Testis (tissue), 3 donors: ENCODE data around the gene SPINT3. TPM values are rescaled to one million over a fixed set of nuclear protein-coding genes. Genes with fewer than 3 reads are reported as not detected.
A peak's percentile ranks its signal among the peaks of the same experiment; 100 is the strongest.

Source experiments
- DNase-seq: peaks from one replicate; pipeline ENCODE4 v3.0.0-alpha.2; 2019
- H3K27ac ChIP-seq, 2 donors: fragments of 200-600 bp; sonication (generic); one replicate each; pipeline ENCODE4 v1.5.1; 2019
- H3K27me3 ChIP-seq: fragments of 200-600 bp; sonication (generic); one replicate; pipeline ENCODE4 v1.5.1; 2019
- H3K36me3 ChIP-seq: fragments of 200-600 bp; sonication (generic); one replicate; pipeline ENCODE4 v1.5.1; 2017; ENCODE audit warnings: low read depth; ENCODE audit errors: missing control alignments
- H3K4me1 ChIP-seq: fragments of 200-600 bp; sonication (generic); one replicate; pipeline ENCODE4 v1.5.1; 2019
- H3K4me3 ChIP-seq, 2 donors: fragments of 200-600 bp; sonication (generic); one replicate each; pipeline ENCODE4 v1.5.1; 2017 to 2019
- H3K9me3 ChIP-seq: fragments of 200-600 bp; sonication (generic); one replicate; pipeline ENCODE4 v1.5.1; 2017
- POLR2A ChIP-seq: fragments of 450-650 bp; IDR thresholded peaks from one replicate; pipeline ENCODE4 v1.6.1; 2017; ENCODE audit warnings: antibody characterized with exemption, mild to moderate bottlenecking, moderate library complexity
- WGBS, 2 donors: methylation state at CpG; one replicate each; pipeline ENCODE4 v1.1.5; 2018; 5-methylcytosine and 5-hydroxymethylcytosine counted together
- intact Hi-C: fragments of 100-400 bp; cut with DNase I; formaldehyde crosslinking; loops from one replicate; pipeline ENCODE4 v1.15.1; 2023; ENCODE audit warnings: low total_unique reads
- polyA plus RNA-seq: library from polyadenylated mRNA; stranded (reverse); fragments of 350-450 nt; fragmentation: Illumina TruSeq; extraction: RNeasy Lipid Tissue Mini Kit (QIAGEN cat#74804); gene quantifications from one replicate; pipeline ENCODE4 v1.2.3, GENCODE V29; 2014; ENCODE audit warnings: low read depth, low replicate concordance; ENCODE audit not compliant: insufficient read depth
- total RNA-seq, 2 donors: library from RNA; depleted of rRNA; stranded (reverse); fragments of >200 nt; gene quantifications; one replicate each; pipeline ENCODE4 v1.2.3, GENCODE V29; 2016
- TF ChIP-seq, protein P1 (sequence below), 3 experiments: fragments of 450-650 bp in 2 of 3; fragments of 200-600 bp in 1 of 3; sonication (generic) in 1 of 3; IDR thresholded peaks; one replicate each; pipeline ENCODE4 v1.5.1; 2016 to 2019; ENCODE audit warnings: antibody characterized with exemption in 3 of 3, mild to moderate bottlenecking in 2 of 3, moderate library complexity in 1 of 3

The SPINT3 gene
- total and polyA plus RNA-seq, 3 donors from 2014 or later, result not detected

DNA sequence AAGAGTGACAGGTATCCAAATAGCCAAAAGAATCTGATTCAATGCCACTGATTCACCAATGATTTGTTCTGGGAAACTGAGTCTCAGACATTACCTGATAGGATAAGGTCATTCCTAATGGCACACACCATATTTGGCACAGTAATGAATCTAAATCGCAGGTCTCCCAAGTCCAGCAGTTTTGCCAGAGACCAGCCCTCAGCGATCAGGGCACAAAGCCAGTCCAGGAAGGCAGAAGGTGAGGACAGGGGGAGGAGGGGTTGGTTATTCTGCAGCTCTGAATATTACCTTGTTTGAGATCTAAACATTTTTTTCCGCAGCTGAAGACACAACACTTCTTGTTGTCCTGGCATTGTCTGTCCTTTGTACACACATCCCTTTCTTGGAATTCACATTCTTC is 29.9 kb upstream of the SPINT3 start:
- Histone ChIP-seq H3K27ac (peak overlapping the region; percentile 11 to 67), H3K9me3 (no peaks in the 10 kb centered on the region), H3K27me3 (no peaks in the 10 kb centered on the region), H3K36me3 (no peaks in the 10 kb centered on the region), H3K4me1 (peaks cover 5% of the 10 kb centered on the region), H3K4me3 (no peak overlapping the region)
- intact Hi-C loops, result no loop called here
- DNase-seq, result no peak
- TF ChIP-seq, protein P1, sequence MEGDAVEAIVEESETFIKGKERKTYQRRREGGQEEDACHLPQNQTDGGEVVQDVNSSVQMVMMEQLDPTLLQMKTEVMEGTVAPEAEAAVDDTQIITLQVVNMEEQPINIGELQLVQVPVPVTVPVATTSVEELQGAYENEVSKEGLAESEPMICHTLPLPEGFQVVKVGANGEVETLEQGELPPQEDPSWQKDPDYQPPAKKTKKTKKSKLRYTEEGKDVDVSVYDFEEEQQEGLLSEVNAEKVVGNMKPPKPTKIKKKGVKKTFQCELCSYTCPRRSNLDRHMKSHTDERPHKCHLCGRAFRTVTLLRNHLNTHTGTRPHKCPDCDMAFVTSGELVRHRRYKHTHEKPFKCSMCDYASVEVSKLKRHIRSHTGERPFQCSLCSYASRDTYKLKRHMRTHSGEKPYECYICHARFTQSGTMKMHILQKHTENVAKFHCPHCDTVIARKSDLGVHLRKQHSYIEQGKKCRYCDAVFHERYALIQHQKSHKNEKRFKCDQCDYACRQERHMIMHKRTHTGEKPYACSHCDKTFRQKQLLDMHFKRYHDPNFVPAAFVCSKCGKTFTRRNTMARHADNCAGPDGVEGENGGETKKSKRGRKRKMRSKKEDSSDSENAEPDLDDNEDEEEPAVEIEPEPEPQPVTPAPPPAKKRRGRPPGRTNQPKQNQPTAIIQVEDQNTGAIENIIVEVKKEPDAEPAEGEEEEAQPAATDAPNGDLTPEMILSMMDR (IDR thresholded peaks at IDR 0.05), result no peak
- no peak for TF ChIP-seq POLR2A
- WGBS, 2 donors, result 60 to 87% methylated on average over 3 of the region's 3 CpGs

DNA sequence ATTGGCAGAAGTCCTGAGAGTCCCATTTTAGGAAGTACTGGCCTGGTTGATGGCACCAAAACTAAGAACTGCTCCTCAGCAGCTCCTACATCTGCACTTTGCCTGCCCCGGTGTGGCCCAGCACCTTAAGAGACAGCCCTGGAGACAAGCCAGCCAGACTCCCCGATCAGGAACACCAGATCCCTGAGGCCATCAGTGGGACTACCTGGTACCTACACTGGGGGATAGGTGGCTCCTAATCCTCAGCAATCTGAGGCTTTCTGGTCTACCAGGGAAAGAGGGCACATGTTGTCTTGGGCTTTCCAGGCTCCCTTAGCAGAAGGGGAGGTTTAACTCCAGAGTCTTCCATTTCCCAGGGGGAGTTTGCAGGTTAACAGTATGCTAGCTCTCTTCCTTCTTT is 24.0 kb upstream of the SPINT3 start, which contains the start of gene WFDC6:
Gene WFDC6 (minus strand): TSS at position 101 of the 400 bp plus-strand sequence. CDS start 75 bp downstream, at position 26.
- H3K27ac ChIP-seq, result no peak within 1 kb of the TSS
- H3K27me3 ChIP-seq, result no peaks in the 10 kb centered on the region
- WGBS, 2 donors, result 73 to 87% methylated on average over 2 of the region's 2 CpGs
- H3K4me3 ChIP-seq, result no peak within 1 kb of the TSS
- H3K36me3 ChIP-seq, result no peaks in the 10 kb centered on the region
- H3K9me3 ChIP-seq, result no peaks in the 10 kb centered on the region
- TF ChIP-seq, protein P1 (IDR thresholded peaks at IDR 0.05), result no peak
- no peak for TF ChIP-seq POLR2A
- no peak for DNase-seq
- intact Hi-C loops, result no loop called here
- H3K4me1 ChIP-seq, result no peaks in the 10 kb centered on the region

DNA sequence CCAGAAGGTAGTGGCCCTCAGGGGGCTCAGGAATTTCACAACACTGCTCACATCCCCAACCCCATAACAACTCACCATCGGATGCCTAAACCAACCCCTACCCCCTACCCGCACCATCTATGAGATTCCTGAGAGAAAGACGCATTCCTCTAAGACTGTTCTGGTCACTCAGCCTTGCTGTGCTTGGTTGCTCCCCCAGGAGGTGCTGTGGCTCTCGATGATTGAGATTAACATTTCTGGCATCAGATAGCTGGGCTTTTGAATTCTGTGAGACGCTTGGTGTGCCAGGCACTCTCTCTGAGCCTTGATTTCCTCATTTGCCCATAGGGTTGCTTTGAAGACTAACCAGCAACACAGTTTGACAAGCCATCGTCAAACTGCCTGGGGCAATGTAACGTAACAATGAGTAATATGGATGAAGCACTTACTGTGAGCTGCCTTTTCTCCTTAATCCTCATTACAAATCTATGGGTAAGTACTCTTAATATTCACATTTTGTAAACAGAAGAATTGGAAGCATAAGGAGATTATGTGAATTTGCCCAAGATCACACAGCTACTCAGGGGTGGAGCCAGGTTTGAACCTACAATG is 22.9 kb upstream of the SPINT3 start:
- whole genome bisulfite sequencing, 2 donors, result 71 to 74% methylated on average over 7 of the region's 7 CpGs
- Histone ChIP-seq H3K4me1 (no peaks in the 10 kb centered on the region), H3K9me3 (no peaks in the 10 kb centered on the region), H3K27me3 (no peaks in the 10 kb centered on the region), H3K36me3 (no peaks in the 10 kb centered on the region), H3K4me3 (no peak overlapping the region), H3K27ac (no peak overlapping the region)
- DNase-seq, result no peak
- TF ChIP-seq, protein P1 (IDR thresholded peaks at IDR 0.05), result no peak
- no peak for TF ChIP-seq POLR2A
- intact Hi-C loops, result no loop called here

DNA sequence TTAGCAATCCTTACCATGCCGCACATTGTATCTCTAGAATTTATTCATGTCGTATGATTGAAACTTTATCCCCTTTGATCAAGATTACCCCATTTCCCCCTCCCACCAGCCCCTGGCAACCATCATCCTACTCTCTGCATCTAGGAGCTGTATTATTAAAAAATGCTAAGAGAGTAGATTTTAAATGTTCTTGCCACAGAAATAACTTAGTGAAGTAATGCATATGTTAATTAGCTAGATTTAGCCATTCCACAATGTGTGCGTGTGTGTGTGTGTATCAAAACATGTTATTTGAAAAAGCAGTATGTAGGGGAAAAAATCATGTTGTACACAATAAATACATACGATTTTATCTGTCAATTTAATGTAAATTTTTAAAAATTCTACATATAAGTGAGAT is 11.9 kb upstream of the SPINT3 start:
- Histone ChIP-seq H3K27me3 (no peaks in the 10 kb centered on the region), H3K27ac (no peak overlapping the region), H3K4me1 (no peaks in the 10 kb centered on the region), H3K36me3 (no peaks in the 10 kb centered on the region), H3K9me3 (no peaks in the 10 kb centered on the region), H3K4me3 (no peak overlapping the region)
- no peak for DNase-seq
- no peak for TF ChIP-seq POLR2A
- TF ChIP-seq, protein P1 (IDR thresholded peaks at IDR 0.05), result no peak
- 82 to 83% methylated on average over 4 of the region's 4 CpGs for WGBS, 2 donors
- intact Hi-C loops, result no loop called here

DNA sequence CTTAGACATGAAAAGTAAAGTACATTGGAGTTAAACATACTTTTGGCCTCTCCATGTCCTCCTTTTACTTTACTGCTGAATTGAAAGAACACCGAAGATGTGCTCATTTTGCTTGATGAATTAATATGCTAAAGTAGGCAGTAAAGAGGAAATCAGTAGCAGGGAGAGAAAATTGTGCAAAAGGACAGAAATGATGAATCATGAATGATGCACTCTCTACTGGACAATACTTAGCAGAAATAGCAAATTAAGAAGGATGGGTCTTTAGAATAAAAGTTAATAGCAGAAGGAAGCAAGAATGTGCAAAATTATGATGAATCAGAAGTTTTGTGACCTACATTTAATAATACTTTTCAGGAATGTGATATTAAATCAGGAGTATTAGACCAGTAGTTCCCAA is 8.4 kb upstream of the SPINT3 start:
- Histone ChIP-seq H3K4me3 (no peak overlapping the region), H3K9me3 (no peaks in the 10 kb centered on the region), H3K27ac (no peak overlapping the region), H3K27me3 (no peaks in the 10 kb centered on the region), H3K36me3 (no peaks in the 10 kb centered on the region), H3K4me1 (no peaks in the 10 kb centered on the region)
- TF ChIP-seq POLR2A, result no peak
- TF ChIP-seq, protein P1 (IDR thresholded peaks at IDR 0.05), result no peak
- WGBS, 2 donors, result 86 to 89% methylated on average over 1 of the region's 1 CpG
- intact Hi-C loops, result no loop called here
- DNase-seq, result no peak
